Amniotic epithelial cell (primary cell): ENCODE measurements around the gene ACACA.
A peak's percentile ranks its signal among the peaks of the same experiment; 100 is the strongest.
"Not testable (repeated sequence)": the region's sequence is repeated elsewhere in the genome, so short reads cannot be mapped to it uniquely, and the experiment has no call there.

Experiments
- DNase-seq: peaks from one replicate; pipeline ENCODE4 v3.0.0-alpha.2; 2010; ENCODE audit warnings: low read depth

The ACACA gene

GRCh38 chr17:37393352-37393751 lies 13.3 kb downstream of the ACACA start:
- DNase-seq, result no peak

GRCh38 chr17:37392024-37392590 lies 14.5 kb downstream of the ACACA start:
- peak; percentile 71 for DNase-seq

GRCh38 chr17:37391146-37391545 lies 15.5 kb downstream of the ACACA start:
- peak; percentile 24 for DNase-seq

- DNase-seq, result no peak
These were observed 17.5 kb downstream of the ACACA start for GRCh38 chr17:37389160-37389559.

GRCh38 chr17:37388266-37388665 lies 18.4 kb downstream of the ACACA start:
- no peak for DNase-seq

GRCh38 chr17:37386462-37386861 lies 20.2 kb downstream of the ACACA start:
- no peak for DNase-seq

GRCh38 chr17:37385474-37385990 lies 21.1 kb downstream of the ACACA start:
- no peak for DNase-seq

- DNase-seq, result peak; percentile 11
These were observed 22.0 kb downstream of the ACACA start for GRCh38 chr17:37384560-37385149.

GRCh38 chr17:37382056-37382455 lies 24.6 kb downstream of the ACACA start:
- no peak for DNase-seq

GRCh38 chr17:37375706-37376105 lies 30.9 kb downstream of the ACACA start, which contains the start of gene C17orf78:
Gene C17orf78 (plus strand): TSS chr17:37375985. CDS start chr17:37376093, 108 bp downstream.
- DNase-seq, result no peak

GRCh38 chr17:37373530-37374159 lies 33.0 kb downstream of the ACACA start:
- DNase-seq, result peak; percentile 81

GRCh38 chr17:37368577-37368976 lies 38.1 kb downstream of the ACACA start:
- peak; percentile 76 for DNase-seq

- peak; percentile 81 for DNase-seq
These were observed 41.0 kb downstream of the ACACA start for GRCh38 chr17:37365589-37365988.

GRCh38 chr17:37361543-37361942 lies 45.1 kb downstream of the ACACA start:
- DNase-seq, result peak; percentile 90

GRCh38 chr17:37360632-37361031 lies 46.0 kb downstream of the ACACA start:
- DNase-seq, result peak; percentile 88

- DNase-seq, result no peak
These were observed 46.9 kb downstream of the ACACA start for GRCh38 chr17:37359682-37360188.

GRCh38 chr17:37358830-37359681 lies 47.6 kb downstream of the ACACA start:
- DNase-seq, result peak; percentile 95

GRCh38 chr17:37358098-37358829 lies 48.4 kb downstream of the ACACA start:
- peak; percentile 61 for DNase-seq

GRCh38 chr17:37356796-37357569 lies 49.7 kb downstream of the ACACA start:
- not testable (repeated sequence) for DNase-seq

GRCh38 chr17:37346863-37347402 lies 59.7 kb downstream of the ACACA start:
- not testable (repeated sequence) for DNase-seq
